Activated T-helper 2 cell treated with anti-CD3 and anti-CD28 coated beads, Interferon-gamma antibody, Interleukin-2, Interleukin-4, amounts not matched to agents 10 μg/mL and 5 μg/mL and 100 μg/mL, durations not matched to agents 14 hours and 24 hours and 36 hours (primary cell): ENCODE data around the gene IL17REL. TPM values are rescaled to one million over a fixed set of nuclear protein-coding genes. Genes with fewer than 3 reads are reported as not detected.
A peak's percentile ranks its signal among the peaks of the same experiment; 100 is the strongest.

Experiments
- DNase-seq: peaks from one replicate; pipeline ENCODE4 v3.0.0; 2021; ENCODE audit warnings: low spot score
- H3K27ac Mint-ChIP-seq: one replicate; pipeline ENCODE4 v1.8.0; 2021; ENCODE audit warnings: mixed read lengths
- H3K27me3 Mint-ChIP-seq: one replicate; pipeline ENCODE4 v1.8.0; 2021; ENCODE audit warnings: low read depth, mixed read lengths
- H3K36me3 Mint-ChIP-seq: one replicate; pipeline ENCODE4 v1.8.0; 2021; ENCODE audit warnings: low read depth, mixed read lengths
- H3K4me1 Mint-ChIP-seq: one replicate; pipeline ENCODE4 v1.8.0; 2021; ENCODE audit warnings: low read depth, mixed read lengths
- H3K4me3 Mint-ChIP-seq: one replicate; pipeline ENCODE4 v1.8.0; 2021; ENCODE audit warnings: low read depth, mild to moderate bottlenecking, moderate library complexity, mixed read lengths
- H3K9me3 Mint-ChIP-seq: one replicate; pipeline ENCODE4 v1.8.0; 2021; ENCODE audit warnings: mixed read lengths
- intact Hi-C: fragments of 100-400 bp; cut with micrococcal nuclease; formaldehyde crosslinking; loops from one replicate; pipeline ENCODE4 v1.15.1; 2023
- total RNA-seq: library from RNA; stranded (reverse); gene quantifications from 2 replicates; pipeline ENCODE4 v1.2.3, GENCODE V29; 2022

IL17REL gene
- total RNA-seq, 1 donor from 2014 or later = not detected

DNA sequence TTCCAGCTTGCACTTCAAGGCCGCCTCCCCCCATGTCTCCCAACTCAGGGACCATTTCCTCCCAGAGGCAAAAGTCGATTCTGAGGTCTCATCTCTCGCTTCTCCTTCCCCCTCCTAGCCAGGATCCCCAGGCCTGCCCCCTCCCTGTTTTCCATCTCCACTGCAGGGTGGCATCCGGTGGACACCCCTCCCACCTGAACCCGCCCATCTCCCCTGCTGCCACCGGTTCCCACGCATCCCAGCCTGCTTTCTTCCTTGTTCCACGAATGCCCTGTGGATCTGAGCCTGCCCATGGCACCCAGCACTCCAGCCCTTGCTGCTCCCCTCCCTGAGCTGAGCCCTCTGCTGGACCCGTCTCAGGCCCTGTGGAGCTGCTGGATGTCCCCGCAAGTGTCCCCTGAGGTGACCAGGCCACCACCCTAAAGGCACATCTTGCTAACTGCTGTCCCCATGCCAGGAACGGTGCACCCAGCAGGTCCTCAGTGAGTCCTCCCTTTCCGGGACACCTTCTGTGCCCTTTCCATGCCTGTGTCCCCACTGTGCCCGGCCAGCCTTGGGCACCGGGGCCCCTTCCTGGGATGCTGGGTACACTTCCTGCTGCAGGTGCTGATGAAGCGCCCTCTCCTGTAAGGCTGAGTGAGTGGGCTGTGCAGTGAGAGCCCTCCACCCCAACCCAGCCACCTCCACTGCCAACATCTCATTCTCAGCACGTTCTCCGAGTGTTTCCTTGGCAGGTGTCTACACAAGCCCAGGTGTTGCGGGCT is 936 bp downstream of the IL17REL start:
- H3K4me1 Mint-ChIP-seq = peaks cover 6% of the 10 kb centered on the region
- no peak for DNase-seq
- H3K4me3 Mint-ChIP-seq = no peak overlapping the region
- H3K36me3 Mint-ChIP-seq = no peaks in the 10 kb centered on the region
- peak overlapping the region; percentile 68 for H3K27ac Mint-ChIP-seq
- H3K9me3 Mint-ChIP-seq = no peaks in the 10 kb centered on the region
- intact Hi-C loops = no loop called here
- H3K27me3 Mint-ChIP-seq = peaks cover 12% of the 10 kb centered on the region

DNA sequence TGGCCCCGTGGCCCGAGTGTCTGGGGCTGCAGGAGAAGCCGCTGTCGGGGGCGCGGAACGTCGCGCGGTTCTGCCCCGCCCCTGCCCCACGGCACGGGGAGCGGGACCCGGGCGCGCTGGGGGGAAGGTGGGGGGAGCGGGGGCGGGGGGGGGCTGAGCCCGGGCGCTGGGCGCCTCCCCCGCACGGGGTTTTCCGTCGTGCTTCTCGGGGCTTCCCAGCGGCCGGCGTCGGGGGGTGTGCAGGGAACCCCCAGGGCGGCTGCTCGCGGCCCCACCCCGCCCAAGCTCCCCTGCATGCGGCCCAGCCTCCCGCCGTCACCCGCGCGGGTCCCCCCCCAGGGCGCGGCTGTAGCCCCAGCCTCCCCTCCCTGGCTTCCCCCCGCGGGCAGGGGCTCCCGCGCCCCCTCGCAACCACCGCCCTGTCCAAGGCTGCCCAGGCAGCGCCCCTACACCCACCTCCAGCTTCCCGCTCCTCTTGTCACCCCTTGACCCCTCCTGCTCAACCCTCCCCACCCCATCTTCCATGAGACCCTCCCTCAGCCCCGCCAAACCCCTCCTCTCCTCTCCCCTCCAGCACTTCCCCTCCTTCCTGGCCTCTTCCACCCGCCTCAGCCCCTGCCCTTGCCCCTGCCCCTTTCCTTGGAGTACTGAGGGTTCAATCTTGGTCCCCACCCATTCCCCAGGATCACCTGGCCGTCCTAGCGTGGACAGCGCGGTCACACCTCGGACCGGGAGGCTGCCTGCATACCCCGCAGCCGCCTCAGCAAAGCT is 1.7 kb downstream of the IL17REL start:
- H3K27ac Mint-ChIP-seq = no peak overlapping the region
- H3K27me3 Mint-ChIP-seq = peaks cover 12% of the 10 kb centered on the region
- no peaks in the 10 kb centered on the region for H3K36me3 Mint-ChIP-seq
- H3K4me3 Mint-ChIP-seq = no peak overlapping the region
- no peaks in the 10 kb centered on the region for H3K9me3 Mint-ChIP-seq
- DNase-seq = no peak
- H3K4me1 Mint-ChIP-seq = peaks cover 6% of the 10 kb centered on the region
- intact Hi-C loops = no loop called here

DNA sequence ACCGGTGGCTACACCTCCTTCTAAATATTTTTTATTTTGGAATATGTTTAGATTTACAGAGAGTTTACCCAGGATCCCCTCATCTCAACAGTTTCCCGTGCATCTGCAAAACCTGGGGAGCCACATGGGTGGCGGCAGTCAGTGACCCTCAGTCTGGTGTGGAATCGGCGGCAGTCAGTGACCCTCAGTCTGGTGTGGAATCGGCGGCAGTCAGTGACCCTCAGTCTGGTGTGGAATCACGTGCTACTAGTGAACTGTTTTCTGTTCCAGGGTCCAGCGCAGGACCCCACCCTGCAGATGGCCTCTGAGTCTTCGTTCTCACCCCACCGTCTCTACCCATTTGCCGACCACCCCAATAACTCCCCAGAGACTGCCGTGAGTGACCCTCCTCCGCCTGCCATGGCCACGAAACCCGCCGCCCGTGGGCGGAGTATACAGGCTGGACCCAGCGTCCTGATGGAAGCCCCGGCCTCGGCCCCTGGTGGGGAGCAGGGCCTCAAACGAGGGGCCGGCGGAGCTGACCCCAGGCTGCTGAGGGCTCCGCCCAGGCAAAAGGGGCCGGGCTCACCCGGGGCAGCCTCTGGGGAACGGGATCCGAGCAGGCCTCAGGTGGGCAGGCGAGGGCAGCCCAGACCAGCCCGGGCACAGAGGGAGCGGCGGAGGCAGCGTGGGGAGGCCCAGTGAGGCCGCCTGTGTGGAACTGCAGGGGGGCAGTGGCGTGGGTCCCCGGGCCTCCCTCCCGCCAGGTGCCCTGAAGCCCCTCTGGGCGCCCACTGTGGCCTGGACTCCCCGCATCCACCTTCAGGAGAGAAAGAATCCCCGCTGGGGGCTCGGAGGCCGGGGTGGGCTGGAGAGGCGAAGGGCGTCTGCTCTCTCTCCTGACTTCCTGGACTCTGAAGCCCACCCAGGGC is 2.5 kb downstream of the IL17REL start:
- Mint-ChIP-seq H3K36me3 (no peaks in the 10 kb centered on the region), H3K27me3 (peaks cover 12% of the 10 kb centered on the region), H3K4me1 (peaks cover 6% of the 10 kb centered on the region), H3K27ac (no peak overlapping the region), H3K9me3 (no peaks in the 10 kb centered on the region), H3K4me3 (no peak overlapping the region)
- intact Hi-C loops = no loop called here
- DNase-seq = no peak

DNA sequence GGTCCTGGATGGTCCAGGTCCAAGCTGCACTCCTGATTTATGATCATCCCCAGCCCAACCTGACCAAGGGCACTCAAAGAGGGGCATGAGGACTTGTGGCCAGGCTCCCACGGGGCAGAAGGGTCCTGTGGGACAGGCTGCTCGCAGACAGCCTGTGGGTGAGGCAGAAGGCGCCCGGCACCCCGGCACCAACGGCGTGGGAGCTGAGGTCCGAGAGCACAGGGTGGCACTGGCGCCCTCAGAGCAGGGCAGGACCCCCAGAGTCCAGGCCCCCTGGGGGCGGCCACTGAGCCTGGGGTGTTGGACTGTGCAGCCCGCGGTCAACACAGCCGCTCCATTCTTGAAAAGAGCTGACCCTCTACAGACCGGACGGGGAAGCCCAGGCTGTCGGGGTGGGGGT is 3.3 kb downstream of the IL17REL start:
- DNase-seq = no peak
- Mint-ChIP-seq H3K27me3 (peaks cover 12% of the 10 kb centered on the region), H3K36me3 (no peaks in the 10 kb centered on the region), H3K27ac (no peak overlapping the region), H3K4me3 (no peak overlapping the region), H3K9me3 (no peaks in the 10 kb centered on the region), H3K4me1 (peaks cover 9% of the 10 kb centered on the region)
- intact Hi-C loops = no loop called here

DNA sequence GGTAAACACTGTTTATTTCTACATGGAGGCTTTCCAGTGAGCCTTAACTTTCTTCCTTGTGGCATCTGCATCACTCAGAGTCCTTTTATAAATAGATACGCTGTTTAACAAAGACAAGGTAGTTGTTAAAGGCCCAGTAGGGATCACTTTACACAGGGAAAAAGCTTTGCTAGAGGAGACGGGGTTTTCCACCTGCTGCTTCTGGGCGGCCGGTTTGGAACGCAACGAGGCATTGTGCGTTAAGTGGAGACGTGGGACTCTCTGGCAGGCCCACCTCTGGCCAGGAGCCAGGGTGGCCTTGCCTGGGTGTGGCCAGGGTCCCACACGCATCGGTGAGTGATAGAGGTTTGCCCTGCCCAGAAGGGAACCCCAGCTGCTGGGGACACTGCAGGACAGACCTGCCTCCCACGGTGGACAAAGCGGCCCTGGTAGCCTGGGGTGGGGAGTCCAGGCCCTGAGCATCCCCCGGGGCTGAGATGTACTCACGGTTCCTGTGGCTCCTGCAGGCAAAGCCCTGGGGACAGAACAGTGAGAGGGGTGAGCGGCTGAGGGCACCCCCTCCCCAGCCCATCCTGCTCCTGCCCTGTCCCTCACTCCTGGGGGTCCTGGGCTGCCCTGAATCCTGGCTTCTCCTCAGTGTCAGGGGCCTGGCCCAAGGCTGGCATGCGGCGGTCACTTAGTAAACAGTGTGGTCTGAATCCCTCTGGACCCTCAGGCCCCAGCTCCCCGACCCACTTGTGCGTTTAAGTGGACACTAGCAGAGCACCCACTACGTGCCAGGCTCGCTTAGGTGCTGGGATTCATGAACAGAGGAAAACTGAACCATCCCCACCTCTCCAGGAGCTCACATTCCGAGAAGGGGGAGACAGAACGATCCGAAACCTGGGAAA is 4.2 kb downstream of the IL17REL start:
- DNase-seq = no peak
- peaks cover 14% of the 10 kb centered on the region for H3K27me3 Mint-ChIP-seq
- intact Hi-C loops = no loop called here
- H3K4me3 Mint-ChIP-seq = no peak overlapping the region
- H3K4me1 Mint-ChIP-seq = peaks cover 9% of the 10 kb centered on the region
- no peak overlapping the region for H3K27ac Mint-ChIP-seq
- no peaks in the 10 kb centered on the region for H3K9me3 Mint-ChIP-seq
- H3K36me3 Mint-ChIP-seq = no peaks in the 10 kb centered on the region

DNA sequence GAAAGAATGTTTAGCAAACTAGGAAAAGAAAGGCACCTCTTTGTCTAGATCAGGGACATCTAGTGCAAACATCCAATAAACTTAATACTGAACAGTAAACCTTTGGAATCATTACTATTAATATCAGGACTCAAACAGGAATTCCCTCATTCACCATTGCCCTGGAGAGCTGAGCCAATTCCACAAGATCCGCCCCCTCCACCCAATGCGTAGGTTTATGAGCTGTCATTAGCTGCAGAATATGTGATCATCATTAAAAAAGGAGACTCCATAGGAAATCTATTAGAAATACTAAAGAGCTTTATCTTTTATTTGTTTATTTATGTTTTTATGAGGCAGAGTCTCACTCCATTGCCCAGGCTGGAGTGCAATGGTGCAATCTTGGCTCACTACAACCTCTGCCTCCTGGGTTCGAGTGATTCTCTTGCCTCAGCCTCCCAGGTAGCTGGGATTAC is 5.5 kb downstream of the IL17REL start:
- intact Hi-C loops = no loop called here
- H3K4me3 Mint-ChIP-seq = no peak overlapping the region
- DNase-seq = no peak
- H3K36me3 Mint-ChIP-seq = no peaks in the 10 kb centered on the region
- no peak overlapping the region for H3K27ac Mint-ChIP-seq
- H3K4me1 Mint-ChIP-seq = peaks cover 9% of the 10 kb centered on the region
- no peaks in the 10 kb centered on the region for H3K9me3 Mint-ChIP-seq
- H3K27me3 Mint-ChIP-seq = peaks cover 11% of the 10 kb centered on the region

DNA sequence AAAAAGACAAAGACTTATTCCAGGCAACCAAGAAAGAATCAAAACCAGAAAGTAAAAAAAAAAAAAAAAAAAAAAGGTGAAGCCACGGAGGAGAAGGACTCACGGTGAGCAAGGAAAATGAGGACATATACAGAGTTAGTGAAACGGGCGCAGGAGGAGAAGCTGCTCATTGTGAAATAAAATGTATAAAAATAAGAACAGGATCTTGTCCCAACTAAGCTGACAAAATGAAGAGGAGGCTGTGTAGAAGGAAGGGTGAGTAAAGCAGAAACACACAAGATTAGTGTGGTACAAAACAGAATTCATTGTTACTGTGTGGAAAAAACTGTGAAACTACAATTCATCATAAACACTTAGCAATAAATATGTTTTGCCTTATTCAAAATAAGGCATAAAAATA is 7.6 kb downstream of the IL17REL start:
- no peaks in the 10 kb centered on the region for H3K9me3 Mint-ChIP-seq
- peaks cover 2% of the 10 kb centered on the region for H3K27me3 Mint-ChIP-seq
- H3K4me1 Mint-ChIP-seq = peaks cover 3% of the 10 kb centered on the region
- no peak overlapping the region for H3K4me3 Mint-ChIP-seq
- no peak overlapping the region for H3K27ac Mint-ChIP-seq
- intact Hi-C loops = no loop called here
- DNase-seq = no peak
- no peaks in the 10 kb centered on the region for H3K36me3 Mint-ChIP-seq

DNA sequence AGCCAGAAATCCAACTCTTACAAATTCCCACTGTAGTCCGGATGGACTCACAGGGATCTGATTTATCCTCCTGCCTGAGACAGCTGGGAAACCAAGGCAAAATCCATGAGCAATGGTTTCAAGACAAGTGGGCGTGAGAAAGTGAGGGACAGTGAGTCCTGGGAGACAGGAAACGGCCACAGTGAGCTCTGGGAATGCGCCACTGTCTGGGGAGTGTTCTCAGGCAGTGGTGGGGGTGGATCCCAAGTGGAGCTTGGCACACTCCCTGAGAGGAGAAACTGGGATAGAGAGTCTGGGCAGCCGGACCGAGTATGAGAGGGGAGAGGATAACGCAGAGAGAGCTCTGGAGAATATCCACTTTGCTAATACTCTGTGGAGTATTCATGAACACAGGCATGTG is 9.8 kb downstream of the IL17REL start:
- H3K36me3 Mint-ChIP-seq = no peaks in the 10 kb centered on the region
- intact Hi-C loops = no loop called here
- no peaks in the 10 kb centered on the region for H3K9me3 Mint-ChIP-seq
- H3K4me3 Mint-ChIP-seq = no peak overlapping the region
- H3K4me1 Mint-ChIP-seq = peaks cover 3% of the 10 kb centered on the region
- no peak overlapping the region for H3K27ac Mint-ChIP-seq
- H3K27me3 Mint-ChIP-seq = peaks cover 2% of the 10 kb centered on the region
- no peak for DNase-seq

DNA sequence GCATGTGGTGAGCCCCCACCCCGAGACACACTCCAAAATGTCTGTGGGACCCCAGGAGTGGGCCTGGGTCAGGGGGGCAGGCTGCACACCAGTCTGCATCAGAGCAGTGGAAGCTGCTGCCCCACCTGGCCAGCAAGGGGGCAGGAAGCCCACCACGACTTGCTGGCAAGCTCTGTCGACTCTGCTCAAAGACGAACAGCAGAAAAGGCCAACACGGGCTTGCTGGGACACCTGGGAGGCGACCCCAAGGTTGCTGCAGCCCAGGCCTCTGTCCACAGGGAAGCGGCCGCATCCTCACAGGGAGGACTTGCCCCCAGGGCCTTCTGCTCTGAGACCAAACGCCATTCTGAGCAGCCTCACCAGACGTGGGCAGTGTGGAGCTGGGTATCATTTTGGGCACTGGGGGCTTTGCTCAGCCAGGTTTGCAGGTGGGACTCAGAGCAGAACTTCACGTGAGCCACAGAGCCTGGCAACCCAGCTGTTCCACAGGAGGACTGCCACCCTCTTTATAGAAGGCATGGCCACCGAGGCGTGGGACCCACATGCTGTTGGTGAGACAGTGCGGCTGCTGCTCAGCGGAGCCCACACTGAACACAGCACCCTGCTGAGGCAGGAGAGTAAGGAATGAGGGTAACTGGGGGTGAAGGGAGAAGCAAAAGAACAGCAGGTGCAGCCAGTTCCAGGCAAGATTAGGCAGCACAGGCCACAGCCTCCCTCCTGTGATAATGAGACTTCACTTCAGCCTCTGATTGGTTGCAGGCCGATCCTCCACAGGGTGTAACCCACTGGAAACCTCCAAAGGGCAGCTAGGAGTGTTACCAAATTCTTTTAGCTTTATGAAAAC is 11.0 kb downstream of the IL17REL start:
- Mint-ChIP-seq H3K27ac (no peak overlapping the region), H3K27me3 (peaks cover 2% of the 10 kb centered on the region), H3K9me3 (no peaks in the 10 kb centered on the region), H3K36me3 (no peaks in the 10 kb centered on the region), H3K4me3 (no peak overlapping the region), H3K4me1 (peaks cover 3% of the 10 kb centered on the region)
- intact Hi-C loops = no loop called here
- no peak for DNase-seq

DNA sequence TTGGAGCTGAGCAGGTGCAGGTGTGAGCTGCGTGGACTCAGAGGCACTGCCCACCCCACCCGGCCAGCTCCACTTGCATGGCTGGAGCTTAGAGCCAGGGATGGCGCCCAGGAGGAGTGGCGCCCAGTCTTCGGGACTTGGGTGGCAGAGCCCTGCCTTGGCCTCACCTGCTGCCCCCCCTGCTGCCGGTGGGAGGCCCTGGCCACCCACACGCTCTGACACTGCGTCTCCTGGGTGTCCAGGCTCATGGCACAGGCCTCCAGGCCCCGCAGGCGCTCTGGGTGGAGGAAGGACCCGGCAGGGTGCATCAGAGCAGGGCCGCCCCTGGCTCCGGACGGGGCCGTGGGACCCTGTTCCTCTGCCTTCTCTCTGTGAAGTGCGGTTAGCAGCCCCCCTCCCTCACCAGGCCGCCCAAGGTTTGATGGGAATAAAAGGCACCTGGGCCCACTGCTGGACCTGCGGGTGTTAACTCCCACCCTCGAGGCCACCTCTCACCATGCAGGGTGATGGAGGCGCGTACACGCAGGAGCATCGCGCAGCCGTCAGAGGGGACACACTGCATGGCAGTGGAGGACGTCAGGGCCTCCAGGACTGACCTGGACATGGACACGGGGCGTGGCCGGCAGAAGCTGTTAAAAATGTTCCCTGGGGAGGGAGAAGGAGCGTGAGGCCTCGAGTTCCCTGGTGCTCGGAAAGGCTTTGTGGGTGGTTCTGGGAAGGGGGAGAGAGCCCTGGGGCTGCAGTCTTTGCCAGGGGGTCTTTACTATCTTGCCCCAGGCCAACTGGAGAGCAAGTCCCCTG is 11.8 kb downstream of the IL17REL start:
- DNase-seq = no peak
- Mint-ChIP-seq H3K36me3 (no peaks in the 10 kb centered on the region), H3K27me3 (peaks cover 2% of the 10 kb centered on the region), H3K9me3 (no peaks in the 10 kb centered on the region), H3K4me1 (peaks cover 3% of the 10 kb centered on the region), H3K4me3 (no peak overlapping the region), H3K27ac (no peak overlapping the region)
- intact Hi-C loops = no loop called here
